HG02798 (cell line): ENCODE data around the gene TMEM150B.

Experiments
- ATAC-seq: cut with Tn5 transposase; IDR thresholded peaks from one replicate; pipeline ENCODE4 v1.9.1; 2021; ENCODE audit warnings: mild to moderate bottlenecking; ENCODE audit not compliant: unreplicated experiment, poor library complexity

The TMEM150B gene

GRCh38 chr19:55355213-55355821 lies 30.2 kb upstream of the TMEM150B start:
- no peak for ATAC-seq

GRCh38 chr19:55354698-55355212 lies 29.6 kb upstream of the TMEM150B start, which contains the start of gene COX6B2:
Gene COX6B2, minus strand, starts transcription at chr19:55354719. Its CDS starts 198 bp downstream, at chr19:55354521.
- ATAC-seq = no peak

GRCh38 chr19:55353803-55354697 lies 28.9 kb upstream of the TMEM150B start:
- no peak for ATAC-seq

GRCh38 chr19:55353356-55353802 lies 28.2 kb upstream of the TMEM150B start:
- ATAC-seq = no peak

- ATAC-seq = no peak
Observed at GRCh38 chr19:55352549-55353145, 27.5 kb upstream of the TMEM150B start.

- ATAC-seq = no peak
Observed at GRCh38 chr19:55352040-55352439, 26.9 kb upstream of the TMEM150B start.

- ATAC-seq = no peak
Observed at GRCh38 chr19:55350620-55351315, 25.6 kb upstream of the TMEM150B start.

- ATAC-seq = no peak
Observed at GRCh38 chr19:55348317-55349034, 23.3 kb upstream of the TMEM150B start.

GRCh38 chr19:55347442-55348009 lies 22.4 kb upstream of the TMEM150B start:
- no peak for ATAC-seq

GRCh38 chr19:55346725-55347441 lies 21.7 kb upstream of the TMEM150B start:
- no peak for ATAC-seq

GRCh38 chr19:55345818-55346724 lies 20.9 kb upstream of the TMEM150B start:
- no peak for ATAC-seq

GRCh38 chr19:55345101-55345817 lies 20.1 kb upstream of the TMEM150B start:
- no peak for ATAC-seq

GRCh38 chr19:55344444-55344843 lies 19.3 kb upstream of the TMEM150B start:
- ATAC-seq = no peak

GRCh38 chr19:55341595-55342531 lies 16.7 kb upstream of the TMEM150B start:
- no peak for ATAC-seq

GRCh38 chr19:55341171-55341588 lies 16.0 kb upstream of the TMEM150B start:
- no peak for ATAC-seq

GRCh38 chr19:55340784-55341147 lies 15.6 kb upstream of the TMEM150B start:
- ATAC-seq = no peak
